ENCODE data around the gene STK26. TPM values are rescaled to one million over a fixed set of nuclear protein-coding genes. Genes with fewer than 3 reads are reported as not detected.
A peak's percentile ranks its signal among the peaks of the same experiment; 100 is the strongest.

The STK26 gene
- total RNA-seq, 4 donors from 2014 or later: 0.58 to 3.1 (median 0.86) TPM

- Histone ChIP-seq H3K27ac (no peak overlapping the region), H3K27me3 (peaks cover 0 to 8% (median 0%) of the 10 kb centered on the region in 3 donors), H3K36me3 (no peaks in the 10 kb centered on the region), H3K4me1 (peaks cover 0 to 4% of the 10 kb centered on the region in 2 donors), H3K9me3 (no peaks in the 10 kb centered on the region), H3K4me3 (peak overlapping the region; percentile 52 to 64 (median 56))
- TF ChIP-seq POLR2A (IDR thresholded peaks at IDR 0.05) (no peak), CTCF (IDR thresholded peaks at IDR 0.05 in 4 of 5, conservative IDR thresholded peaks at IDR 0.05 in 1 of 5) (no peak)
- ATAC-seq: no peak
- in situ Hi-C loops (cut with MboI; ENCODE audit: low sequenced_read_pairs in 4 of 4) (no loop called here), intact Hi-C loops (cut with DNase I; ENCODE audit: low total_unique reads) (no loop called here)
- no peak for DNase-seq
Measured at GRCh38 chrX:132022198-132022966, 720 bp upstream of the STK26 start.

- ATAC-seq (no peak), DNase-seq (no peak)
- peak overlapping the region; percentile 52 to 64 (median 56) for H3K4me3 ChIP-seq
- no peak overlapping the region for H3K27ac ChIP-seq
- TF ChIP-seq POLR2A (IDR thresholded peaks at IDR 0.05) (no peak), CTCF (IDR thresholded peaks at IDR 0.05 in 4 of 5, conservative IDR thresholded peaks at IDR 0.05 in 1 of 5) (no peak)
- in situ Hi-C loops (cut with MboI; ENCODE audit: low sequenced_read_pairs in 4 of 4) (no loop called here), intact Hi-C loops (cut with DNase I; ENCODE audit: low total_unique reads) (no loop called here)
- no peaks in the 10 kb centered on the region for H3K9me3 ChIP-seq
- peaks cover 0 to 4% of the 10 kb centered on the region in 2 donors for H3K4me1 ChIP-seq
- no peaks in the 10 kb centered on the region for H3K36me3 ChIP-seq
- peaks cover 0 to 8% (median 0%) of the 10 kb centered on the region in 3 donors for H3K27me3 ChIP-seq
Measured at GRCh38 chrX:132023896-132024386, 839 bp downstream of the STK26 start.

GRCh38 chrX:132025041-132025440 is 1.9 kb downstream of the STK26 start:
- ATAC-seq (no peak), DNase-seq (no peak)
- H3K4me1 ChIP-seq: peaks cover 0 to 4% of the 10 kb centered on the region in 2 donors
- in situ Hi-C loops (cut with MboI; ENCODE audit: low sequenced_read_pairs in 4 of 4) (no loop called here), intact Hi-C loops (cut with DNase I; ENCODE audit: low total_unique reads) (no loop called here)
- H3K27ac ChIP-seq: no peak overlapping the region
- peaks cover 0 to 8% (median 0%) of the 10 kb centered on the region in 3 donors for H3K27me3 ChIP-seq
- no peak overlapping the region for H3K4me3 ChIP-seq
- H3K36me3 ChIP-seq: no peaks in the 10 kb centered on the region
- H3K9me3 ChIP-seq: no peaks in the 10 kb centered on the region
- TF ChIP-seq CTCF (IDR thresholded peaks at IDR 0.05 in 4 of 5, conservative IDR thresholded peaks at IDR 0.05 in 1 of 5) (no peak), POLR2A (IDR thresholded peaks at IDR 0.05) (no peak)

GRCh38 chrX:132030264-132030663 is 7.2 kb downstream of the STK26 start:
- no peak for TF ChIP-seq CTCF (IDR thresholded peaks at IDR 0.05 in 4 of 5, conservative IDR thresholded peaks at IDR 0.05 in 1 of 5)
- TF ChIP-seq POLR2A (IDR thresholded peaks at IDR 0.05): no peak
- peaks cover 0 to 11% (median 4%) of the 10 kb centered on the region in 3 donors for H3K27me3 ChIP-seq
- ATAC-seq: no peak
- no peak overlapping the region for H3K27ac ChIP-seq
- no peak overlapping the region for H3K4me3 ChIP-seq
- DNase-seq: no peak
- H3K4me1 ChIP-seq: no peaks in the 10 kb centered on the region
- no peaks in the 10 kb centered on the region for H3K9me3 ChIP-seq
- H3K36me3 ChIP-seq: no peaks in the 10 kb centered on the region
- in situ Hi-C loops (cut with MboI; ENCODE audit: low sequenced_read_pairs in 4 of 4) (no loop called here), intact Hi-C loops (cut with DNase I; ENCODE audit: low total_unique reads) (no loop called here)

Measured in gastrocnemius medialis (tissue), 4 donors.